Right lobe of liver (tissue), 4 donors: ENCODE measurements around the gene PHKB.

Experiments
- POLR2A ChIP-seq: fragments of 450-650 bp; IDR thresholded peaks from one replicate; pipeline ENCODE4 v1.6.1; 2017; ENCODE audit warnings: antibody characterized with exemption, mild to moderate bottlenecking
- TF ChIP-seq, protein P1 (sequence below), 4 donors: fragments of 200-600 bp in 3 of 4; fragments of 450-650 bp in 1 of 4; IDR thresholded peaks; one replicate each; pipeline versions ENCODE4 v1.5.1 to v1.8.0; 2016 to 2022; ENCODE audit warnings: antibody characterized with exemption in 4 of 4, mild to moderate bottlenecking in 2 of 4
- donor health status: DM: no; HTN: no; CAD: no.
- donor health status: DM: no; HTN: no; CAD: no.
- donor health status: DM: no; HTN: yes; CAD: no.

DNA sequence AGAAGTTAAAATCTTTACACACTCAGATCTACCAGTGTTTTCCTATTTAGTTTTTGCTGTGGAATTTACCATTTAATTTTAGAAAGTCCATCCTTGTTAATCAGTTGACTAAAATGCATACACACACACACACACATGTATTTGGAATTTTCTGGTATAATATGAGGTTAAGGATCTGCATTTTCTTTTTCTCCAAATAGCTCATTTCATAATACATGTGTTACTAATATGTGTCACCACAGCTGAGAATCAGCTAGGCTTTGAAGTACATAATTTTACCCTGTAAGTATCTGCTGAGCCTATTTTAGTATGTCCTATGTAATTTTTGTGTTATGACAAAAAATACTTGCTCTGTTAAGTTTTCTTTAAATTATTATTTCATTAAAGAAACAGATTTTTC, 143.2 kb downstream of the PHKB start:
- TF ChIP-seq, protein P1, sequence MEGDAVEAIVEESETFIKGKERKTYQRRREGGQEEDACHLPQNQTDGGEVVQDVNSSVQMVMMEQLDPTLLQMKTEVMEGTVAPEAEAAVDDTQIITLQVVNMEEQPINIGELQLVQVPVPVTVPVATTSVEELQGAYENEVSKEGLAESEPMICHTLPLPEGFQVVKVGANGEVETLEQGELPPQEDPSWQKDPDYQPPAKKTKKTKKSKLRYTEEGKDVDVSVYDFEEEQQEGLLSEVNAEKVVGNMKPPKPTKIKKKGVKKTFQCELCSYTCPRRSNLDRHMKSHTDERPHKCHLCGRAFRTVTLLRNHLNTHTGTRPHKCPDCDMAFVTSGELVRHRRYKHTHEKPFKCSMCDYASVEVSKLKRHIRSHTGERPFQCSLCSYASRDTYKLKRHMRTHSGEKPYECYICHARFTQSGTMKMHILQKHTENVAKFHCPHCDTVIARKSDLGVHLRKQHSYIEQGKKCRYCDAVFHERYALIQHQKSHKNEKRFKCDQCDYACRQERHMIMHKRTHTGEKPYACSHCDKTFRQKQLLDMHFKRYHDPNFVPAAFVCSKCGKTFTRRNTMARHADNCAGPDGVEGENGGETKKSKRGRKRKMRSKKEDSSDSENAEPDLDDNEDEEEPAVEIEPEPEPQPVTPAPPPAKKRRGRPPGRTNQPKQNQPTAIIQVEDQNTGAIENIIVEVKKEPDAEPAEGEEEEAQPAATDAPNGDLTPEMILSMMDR (IDR thresholded peaks at IDR 0.05) = no peak
- TF ChIP-seq POLR2A = no peak
